H1 (cell line): ENCODE measurements around the gene METTL25B. TPM values are rescaled to one million over a fixed set of nuclear protein-coding genes. Genes with fewer than 3 reads are reported as not detected.

Experiments
- CTCF ChIA-PET: fragments of 300-600 bp; sonication (Branson Sonifier 250); formaldehyde crosslinking; loops from one replicate; lab custom pipeline; 2021; ENCODE audit not compliant: partially characterized antibody; lab: Charles Lee
- POLR2A ChIA-PET: fragments of 300-600 bp; sonication (Branson Sonifier 250); formaldehyde crosslinking; loops from one replicate; lab custom pipeline; 2021; ENCODE audit warnings: inconsistent platforms; ENCODE audit not compliant: partially characterized antibody; lab: Charles Lee
- DNase-seq, 2 experiments: peaks; one replicate each; pipeline versions ENCODE4 v3.0.0 to v3.0.0-alpha.2; 2010 to 2022; ENCODE audit warnings: low spot score in 2 of 2, low read depth in 1 of 2, mixed read lengths in 1 of 2
- FAIRE-seq: peaks from 2 replicates; lab custom pipeline; 2011; peaks lifted over from hg19 to GRCh38; lab: Jason Lieb, UNC
- H2AFZ ChIP-seq: 2 replicates; pipeline ENCODE4 v1.8.1; 2012; ENCODE audit warnings: low read length, inconsistent platforms
- H2AK5ac ChIP-seq: 2 replicates; pipeline ENCODE4 v1.6.1; 2013; ENCODE audit warnings: low read depth, low read length
- H2BK120ac ChIP-seq: replicated peaks from 2 replicates; pipeline ENCODE3; 2013; ENCODE audit warnings: low read depth, low read length, inconsistent platforms
- H2BK12ac ChIP-seq: 2 replicates; pipeline ENCODE4 v1.6.1; 2013; ENCODE audit warnings: low read depth, low read length
- H2BK15ac ChIP-seq: 2 replicates; pipeline ENCODE4 v1.6.1; 2013; ENCODE audit warnings: low read length
- H2BK20ac ChIP-seq: 2 replicates; pipeline ENCODE4 v1.6.1; 2013; ENCODE audit warnings: low read length
- H2BK5ac ChIP-seq: 2 replicates; pipeline ENCODE4 v1.6.1; 2013; ENCODE audit warnings: low read depth, low read length
- H3K14ac ChIP-seq: 2 replicates; pipeline ENCODE4 v1.6.1; 2013; ENCODE audit warnings: inconsistent platforms; ENCODE audit not compliant: insufficient read length
- H3K18ac ChIP-seq: 2 replicates; pipeline ENCODE4 v1.6.1; 2013; ENCODE audit warnings: low read length; ENCODE audit errors: extremely low read depth
- H3K23ac ChIP-seq: 2 replicates; pipeline ENCODE4 v1.6.1; 2013; ENCODE audit warnings: inconsistent platforms; ENCODE audit not compliant: insufficient read length
- H3K23me2 ChIP-seq: 2 replicates; pipeline ENCODE4 v1.6.1; 2013; ENCODE audit warnings: low read depth, low read length
- H3K27ac ChIP-seq: 2 replicates; pipeline ENCODE4 v1.6.1; 2011; ENCODE audit warnings: low read depth, low read length, inconsistent platforms
- H3K27me3 ChIP-seq, 4 experiments: replicated peaks in 1 of 4; 1 replicate in 1 of 4; 2 replicates in 3 of 4; pipeline versions ENCODE4 v1.6.1 to v1.8.1; 2011 to 2013; ENCODE audit warnings: low read length in 3 of 4, mild to moderate bottlenecking in 3 of 4, inconsistent platforms in 2 of 4, mixed read lengths in 2 of 4, moderate library complexity in 1 of 4; ENCODE audit not compliant: control insufficient read depth in 3 of 4, insufficient read depth in 3 of 4; ENCODE audit errors: extremely low read depth in 1 of 4
- H3K36me3 ChIP-seq, 4 experiments: 2 replicates each; pipeline versions ENCODE4 v1.6.1 to v1.8.1; 2011 to 2013; ENCODE audit warnings: mild to moderate bottlenecking in 4 of 4, low read length in 3 of 4, moderate library complexity in 2 of 4, control low read depth in 1 of 4, inconsistent platforms in 1 of 4; ENCODE audit not compliant: insufficient read depth in 4 of 4, control insufficient read depth in 2 of 4
- H3K4ac ChIP-seq: replicated peaks from 2 replicates; pipeline ENCODE3; 2013; ENCODE audit warnings: low read length, low read depth, mixed read lengths, inconsistent platforms; ENCODE audit not compliant: insufficient read length
- H3K4me1 ChIP-seq, 4 experiments: replicated peaks in 1 of 4; 1 replicate in 1 of 4; 2 replicates in 3 of 4; pipeline versions ENCODE4 v1.6.1 to v1.8.1; 2011 to 2013; ENCODE audit warnings: low read length in 3 of 4, inconsistent platforms in 2 of 4, mixed read lengths in 1 of 4; ENCODE audit not compliant: insufficient read depth in 4 of 4, control insufficient read depth in 3 of 4
- H3K4me2 ChIP-seq, 2 experiments: 2 replicates each; pipeline versions ENCODE4 v1.6.1 to v1.8.1; 2011 to 2013; ENCODE audit warnings: low read depth in 2 of 2, low read length in 2 of 2, control low read depth in 1 of 2, inconsistent platforms in 1 of 2, mild to moderate bottlenecking in 1 of 2; ENCODE audit not compliant: insufficient read depth in 1 of 2
- H3K4me3 ChIP-seq, 4 experiments: fragments of 200-600, 300-600 bp in 1 of 4; sonication (generic), shearing (Covaris generic), sonication (Bioruptor Twin) in 1 of 4; 2 replicates each; pipeline versions ENCODE4 v1.5.1 to v1.8.1; 2011 to 2016; ENCODE audit warnings: low read length in 4 of 4, low read depth in 3 of 4, control low read depth in 2 of 4, inconsistent platforms in 2 of 4, mild to moderate bottlenecking in 2 of 4, mixed read lengths in 1 of 4, moderate library complexity in 1 of 4; ENCODE audit not compliant: insufficient read depth in 2 of 4; ENCODE audit errors: extremely low read depth in 1 of 4
- H3K56ac ChIP-seq: replicated peaks from 2 replicates; pipeline ENCODE3; 2013; ENCODE audit warnings: low read depth, mild to moderate bottlenecking, mixed read lengths, low read length, inconsistent platforms; ENCODE audit not compliant: insufficient read length
- H3K79me1 ChIP-seq: 2 replicates; pipeline ENCODE4 v1.6.1; 2013; ENCODE audit warnings: low read depth, low read length, control low read depth
- H3K79me2 ChIP-seq, 2 experiments: 2 replicates each; pipeline versions ENCODE4 v1.6.1 to v1.8.1; 2012 to 2013; ENCODE audit warnings: low read length in 2 of 2, mild to moderate bottlenecking in 2 of 2, inconsistent platforms in 1 of 2; ENCODE audit not compliant: insufficient read depth in 2 of 2, control insufficient read depth in 1 of 2
- H3K9ac ChIP-seq, 4 experiments: replicated peaks in 1 of 4; 1 replicate in 1 of 4; 2 replicates in 3 of 4; pipeline versions ENCODE4 v1.6.1 to v1.8.1; 2011 to 2013; ENCODE audit warnings: low read depth in 3 of 4, low read length in 3 of 4, control low read depth in 2 of 4, mild to moderate bottlenecking in 2 of 4, moderate library complexity in 2 of 4, inconsistent platforms in 1 of 4; ENCODE audit errors: extremely low read depth in 1 of 4
- H3K9me3 ChIP-seq, 2 experiments: 2 replicates each; pipeline versions ENCODE4 v1.6.1 to v1.8.1; 2012 to 2013; ENCODE audit warnings: mild to moderate bottlenecking in 2 of 2, moderate library complexity in 2 of 2, control low read depth in 1 of 2, inconsistent platforms in 1 of 2, low read depth in 1 of 2, low read length in 1 of 2, mixed read lengths in 1 of 2; ENCODE audit not compliant: insufficient read depth in 2 of 2
- H4K20me1 ChIP-seq, 2 experiments: replicated peaks in 1 of 2; 2 replicates each; pipeline versions ENCODE3 to v1.8.1; 2011 to 2013; ENCODE audit warnings: inconsistent platforms in 2 of 2, low read length in 2 of 2, mild to moderate bottlenecking in 1 of 2; ENCODE audit not compliant: insufficient read depth in 2 of 2, control insufficient read depth in 1 of 2
- H4K5ac ChIP-seq: 2 replicates; pipeline ENCODE4 v1.6.1; 2013; ENCODE audit warnings: low read length, low read depth, mixed read lengths, inconsistent platforms; ENCODE audit not compliant: insufficient read length
- H4K8ac ChIP-seq: 2 replicates; pipeline ENCODE4 v1.8.0; 2013; ENCODE audit warnings: mild to moderate bottlenecking, moderate library complexity, low read length, inconsistent platforms; ENCODE audit not compliant: insufficient read depth; ENCODE audit errors: extremely low read depth
- H4K91ac ChIP-seq: replicated peaks from 2 replicates; pipeline ENCODE3; 2013; ENCODE audit warnings: low read length, mixed read lengths, inconsistent platforms; ENCODE audit not compliant: insufficient read length
- HDAC2 ChIP-seq, 2 experiments: fragments of 300-600 bp in 1 of 2; sonication (generic) in 1 of 2; IDR thresholded peaks; 2 replicates each; pipeline ENCODE4 v1.6.1; 2011 to 2012; ENCODE audit warnings: low read depth in 2 of 2, low read length in 2 of 2, mild to moderate bottlenecking in 2 of 2, moderate library complexity in 2 of 2, borderline replicate concordance in 1 of 2, inconsistent platforms in 1 of 2
- JUN ChIP-seq: IDR thresholded peaks from 2 replicates; pipeline ENCODE4 v1.6.1; 2011; ENCODE audit warnings: low read depth, mild to moderate bottlenecking, improper control_type of control experiment, low read length
- POU5F1 ChIP-seq: IDR thresholded peaks from 2 replicates; pipeline ENCODE4 v1.6.1; 2011; ENCODE audit warnings: low read depth, mild to moderate bottlenecking, low read length, moderate library complexity
- RFX5 ChIP-seq: IDR thresholded peaks from 2 replicates; pipeline ENCODE4 v1.6.1; 2011; ENCODE audit warnings: low read depth, low read length, improper control_type of control experiment, borderline replicate concordance
- WGBS, 2 experiments: shearing (Covaris generic) in 1 of 2; methylation state at CpG; one replicate each; pipeline versions ENCODE4 v1.1.6 to v1.1.7; 2013 to 2015; ENCODE audit warnings: low lambda C conversion rate in 2 of 2, mixed read lengths in 2 of 2, inconsistent platforms in 1 of 2, low coverage in 1 of 2, missing lambda C conversion rate in 1 of 2; ENCODE audit not compliant: insufficient replicate concordance in 2 of 2, insufficient coverage in 1 of 2, insufficient read length in 1 of 2; ENCODE audit errors: extremely low coverage in 1 of 2, missing lambda C conversion rate in 1 of 2; 5-methylcytosine and 5-hydroxymethylcytosine counted together
- polyA plus RNA-seq, 7 experiments: library from polyadenylated mRNA; depleted of rRNA in 3 of 7; stranded (reverse) in 5 of 7; unstranded in 2 of 7; fragments of >200 nt in 5 of 7; fragments of 200-250 nt in 2 of 7; gene quantifications; 1 replicate in 5 of 7; 2 replicates in 1 of 7; 4 replicates in 1 of 7; pipeline versions ENCODE4 v1.2.1 to v1.2.3, GENCODE V29; 2011 to 2013; ENCODE audit warnings: missing spikeins in 2 of 7, mixed read lengths in 2 of 7
- total RNA-seq: library from RNA; stranded (reverse); fragmentation: NEBNext Ultra II Directional; extraction: Animal tissue kit (Norgen Biotek cat#: 25700); gene quantifications from 2 replicates; pipeline ENCODE4 v1.2.1, GENCODE V29; 2021
- TF ChIP-seq, protein P1 (sequence below), 3 experiments: IDR thresholded peaks; 1 replicate in 2 of 3; 2 replicates in 1 of 3; pipeline versions ENCODE4 v1.5.1 to v1.6.1; 2011; ENCODE audit warnings: low read length in 3 of 3, mild to moderate bottlenecking in 3 of 3, inconsistent platforms in 2 of 3, low read depth in 1 of 3, moderate library complexity in 1 of 3; ENCODE audit not compliant: insufficient read depth in 1 of 3; ENCODE audit errors: control extremely low read depth in 1 of 3

METTL25B gene
- total and polyA plus RNA-seq, 2 of the 8 experiments (the other 6 are each of a cell fraction or from before 2014, with no cell fraction given), result 28.4 to 30.1 TPM

GRCh38 chr1:156680056-156680455 is 48.2 kb upstream of the METTL25B start:
- H3K79me2 ChIP-seq, result peaks cover 5 to 21% of the 10 kb centered on the region in 2 experiments; a peak in 3 of 4 replicates
- POLR2A ChIA-PET, result interaction anchor here (0.8 to 13.8 kb wide), 4 partner anchors 10 to 48 kb away, joined by 3 to 419 read pairs (median 106); partner anchors contain the start of genes ISG20L2 and METTL25B
- 89% methylated on average over 2 of the region's 2 CpGs; no CpG with 5 or more reads in 1 of the 2 experiments for WGBS, 2 experiments
- TF ChIP-seq JUN, result no peak
- TF ChIP-seq POU5F1, result no peak
- TF ChIP-seq HDAC2 (IDR thresholded peaks at IDR 0.05; ENCODE audit: borderline replicate concordance in 1 of 2, low read depth in 2 of 2, low read length in 2 of 2), result no peak
- TF ChIP-seq, protein P1, sequence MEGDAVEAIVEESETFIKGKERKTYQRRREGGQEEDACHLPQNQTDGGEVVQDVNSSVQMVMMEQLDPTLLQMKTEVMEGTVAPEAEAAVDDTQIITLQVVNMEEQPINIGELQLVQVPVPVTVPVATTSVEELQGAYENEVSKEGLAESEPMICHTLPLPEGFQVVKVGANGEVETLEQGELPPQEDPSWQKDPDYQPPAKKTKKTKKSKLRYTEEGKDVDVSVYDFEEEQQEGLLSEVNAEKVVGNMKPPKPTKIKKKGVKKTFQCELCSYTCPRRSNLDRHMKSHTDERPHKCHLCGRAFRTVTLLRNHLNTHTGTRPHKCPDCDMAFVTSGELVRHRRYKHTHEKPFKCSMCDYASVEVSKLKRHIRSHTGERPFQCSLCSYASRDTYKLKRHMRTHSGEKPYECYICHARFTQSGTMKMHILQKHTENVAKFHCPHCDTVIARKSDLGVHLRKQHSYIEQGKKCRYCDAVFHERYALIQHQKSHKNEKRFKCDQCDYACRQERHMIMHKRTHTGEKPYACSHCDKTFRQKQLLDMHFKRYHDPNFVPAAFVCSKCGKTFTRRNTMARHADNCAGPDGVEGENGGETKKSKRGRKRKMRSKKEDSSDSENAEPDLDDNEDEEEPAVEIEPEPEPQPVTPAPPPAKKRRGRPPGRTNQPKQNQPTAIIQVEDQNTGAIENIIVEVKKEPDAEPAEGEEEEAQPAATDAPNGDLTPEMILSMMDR (IDR thresholded peaks at IDR 0.05; ENCODE audit: control extremely low read depth in 1 of 3, insufficient read depth in 1 of 3, low read depth in 1 of 3, low read length in 3 of 3), result no peak
- TF ChIP-seq RFX5, result no peak

More at GRCh38 chr1:156680056-156680455, 48.2 kb upstream of the METTL25B start:
- Histone ChIP-seq H2AFZ (no peak overlapping the region), H2BK120ac (no peak overlapping the region), H4K5ac (no peak overlapping the region), H3K79me1 (peaks cover 6% of the 10 kb centered on the region; the same call in 1 of the 2 replicates), H3K36me3 (no peaks in the 10 kb centered on the region; a peak in 1 of 8 replicates), H3K23ac (no peak overlapping the region), H3K9me3 (no peaks in the 10 kb centered on the region), H3K9ac (no peak overlapping the region), H2BK20ac (no peak overlapping the region), H3K56ac (no peak overlapping the region), H3K4ac (no peak overlapping the region), H3K4me3 (no peak overlapping the region), H3K23me2 (peaks cover 15% of the 10 kb centered on the region), H3K4me1 (peaks cover 4 to 21% (median 12%) of the 10 kb centered on the region in 4 experiments), H2BK12ac (no peak overlapping the region), H3K4me2 (no peak overlapping the region), H3K18ac (no peak overlapping the region), H3K27ac (no peak overlapping the region), H3K14ac (no peak overlapping the region), H2BK5ac (no peak overlapping the region), H2BK15ac (no peak overlapping the region), H2AK5ac (no peak overlapping the region), H4K91ac (no peak overlapping the region), H4K8ac (no peak overlapping the region), H3K27me3 (no peaks in the 10 kb centered on the region; a peak in 2 of 7 replicates), H4K20me1 (peaks cover 0 to 3% of the 10 kb centered on the region in 2 experiments)
- CTCF ChIA-PET, result interaction anchor here (0.6 to 66.0 kb wide), 7 partner anchors 7 to 290 kb away, joined by 5 to 4284 read pairs (median 158); partner anchors contain the start of genes BCAN, CRABP2, HAPLN2 and ISG20L2
- no peak for FAIRE-seq
- DNase-seq, result no peak
